Fibroblast of villous mesenchyme (primary cell): ENCODE data around the gene LRRC72. TPM values are rescaled to one million over a fixed set of nuclear protein-coding genes. Genes with fewer than 3 reads are reported as not detected.
A peak's percentile ranks its signal among the peaks of the same experiment; 100 is the strongest.

Experiments used
- DNase-seq: peaks from one replicate; pipeline ENCODE4 v3.0.0-alpha.2; 2010; ENCODE audit warnings: low read depth
- H3K4me3 ChIP-seq: 2 replicates; pipeline ENCODE4 v1.5.1; 2011; ENCODE audit warnings: low read depth, mild to moderate bottlenecking, low read length
- total RNA-seq: library from RNA; depleted of rRNA; stranded (reverse); fragments of >200 nt; gene quantifications from 2 replicates; pipeline ENCODE4 v1.2.3, GENCODE V29; 2012
- TF ChIP-seq, protein P1 (sequence below): IDR thresholded peaks from 2 replicates; pipeline ENCODE4 v1.5.1; 2012; ENCODE audit warnings: low read depth, mild to moderate bottlenecking, low read length; ENCODE audit not compliant: insufficient read depth

LRRC72 gene
- total RNA-seq, 1 donor = not detected

DNA sequence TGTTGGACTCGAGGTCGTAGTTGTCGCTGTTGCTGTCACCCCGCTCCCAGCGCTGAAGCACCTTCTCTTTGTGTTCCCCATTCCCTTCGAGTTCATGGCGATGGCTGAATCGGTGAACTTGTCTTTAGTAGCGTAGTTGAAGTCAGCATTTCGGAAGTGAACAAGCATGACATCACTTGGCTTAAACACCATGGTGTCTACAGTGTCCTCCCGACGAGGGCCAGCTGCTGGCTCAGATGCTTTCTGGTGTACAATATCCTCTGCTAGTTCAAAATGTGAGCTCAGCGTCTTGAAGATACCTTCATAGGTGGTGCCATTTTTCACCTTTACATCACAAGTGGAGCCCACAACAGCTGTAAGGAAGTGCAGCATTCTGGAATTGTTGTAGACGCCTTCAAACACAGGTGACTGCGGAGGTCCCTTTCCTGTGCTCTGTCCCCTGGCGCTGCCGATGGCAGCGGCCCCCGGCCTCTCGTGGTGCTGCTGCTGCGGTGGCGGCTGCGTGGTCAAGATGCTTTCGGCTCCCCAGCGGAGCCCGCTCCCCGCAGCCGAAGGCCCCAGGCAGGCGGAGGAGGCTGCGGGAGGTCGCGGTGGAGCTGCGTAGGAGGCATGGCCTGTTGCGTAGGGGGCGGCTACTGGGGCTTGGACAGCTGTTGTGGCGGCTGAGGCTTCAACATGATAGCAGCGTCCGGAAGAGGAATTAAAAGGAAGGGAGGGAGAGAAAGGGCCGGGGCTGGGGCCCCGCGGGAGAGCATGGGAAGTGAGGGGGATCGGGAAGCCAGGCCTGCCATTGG, 59.7 kb downstream of the LRRC72 start:
- no peak overlapping the region for H3K4me3 ChIP-seq
- DNase-seq = peak; percentile 12
- TF ChIP-seq, protein P1, sequence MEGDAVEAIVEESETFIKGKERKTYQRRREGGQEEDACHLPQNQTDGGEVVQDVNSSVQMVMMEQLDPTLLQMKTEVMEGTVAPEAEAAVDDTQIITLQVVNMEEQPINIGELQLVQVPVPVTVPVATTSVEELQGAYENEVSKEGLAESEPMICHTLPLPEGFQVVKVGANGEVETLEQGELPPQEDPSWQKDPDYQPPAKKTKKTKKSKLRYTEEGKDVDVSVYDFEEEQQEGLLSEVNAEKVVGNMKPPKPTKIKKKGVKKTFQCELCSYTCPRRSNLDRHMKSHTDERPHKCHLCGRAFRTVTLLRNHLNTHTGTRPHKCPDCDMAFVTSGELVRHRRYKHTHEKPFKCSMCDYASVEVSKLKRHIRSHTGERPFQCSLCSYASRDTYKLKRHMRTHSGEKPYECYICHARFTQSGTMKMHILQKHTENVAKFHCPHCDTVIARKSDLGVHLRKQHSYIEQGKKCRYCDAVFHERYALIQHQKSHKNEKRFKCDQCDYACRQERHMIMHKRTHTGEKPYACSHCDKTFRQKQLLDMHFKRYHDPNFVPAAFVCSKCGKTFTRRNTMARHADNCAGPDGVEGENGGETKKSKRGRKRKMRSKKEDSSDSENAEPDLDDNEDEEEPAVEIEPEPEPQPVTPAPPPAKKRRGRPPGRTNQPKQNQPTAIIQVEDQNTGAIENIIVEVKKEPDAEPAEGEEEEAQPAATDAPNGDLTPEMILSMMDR = no peak

DNA sequence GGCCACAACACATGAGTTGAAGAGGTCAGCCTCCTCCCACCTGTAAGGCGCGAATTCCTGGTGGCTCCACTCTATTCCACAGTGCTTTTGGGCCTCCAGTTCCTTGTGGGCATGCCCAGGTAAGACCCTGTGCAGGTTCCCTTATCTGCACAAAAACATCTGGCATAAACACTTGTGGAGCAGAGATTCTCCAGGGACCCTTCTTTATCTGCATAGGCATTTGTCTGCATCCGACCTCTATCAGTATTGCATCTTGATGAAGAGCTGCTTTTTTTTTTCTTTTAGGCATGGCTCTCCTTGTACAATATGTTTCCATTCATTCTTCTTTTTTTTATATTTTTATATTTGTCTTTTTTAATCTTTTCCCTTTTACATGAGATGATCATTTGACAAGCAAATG, 60.5 kb downstream of the LRRC72 start:
- TF ChIP-seq, protein P1 = no peak
- no peak overlapping the region for H3K4me3 ChIP-seq
- DNase-seq = no peak

DNA sequence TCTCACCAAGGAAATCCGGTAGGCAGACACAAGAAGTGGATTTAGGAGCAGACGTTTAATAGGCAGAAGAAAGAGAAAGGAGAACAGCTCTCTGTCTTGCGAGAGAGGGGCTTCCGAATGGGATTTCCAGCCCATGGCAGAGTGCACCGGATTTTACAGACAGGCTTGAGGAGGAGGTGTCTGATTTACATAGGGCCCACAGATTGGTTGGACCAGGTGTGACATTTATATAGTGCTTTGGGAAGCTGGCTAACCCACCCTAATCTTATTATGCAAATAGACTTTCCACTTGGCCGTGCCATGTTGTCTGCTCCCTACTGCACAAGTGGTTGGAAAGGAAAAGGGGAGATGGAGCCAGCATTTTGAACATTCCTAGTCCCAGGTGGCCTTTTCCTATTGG, 61.2 kb downstream of the LRRC72 start:
- DNase-seq = no peak
- TF ChIP-seq, protein P1 = no peak
- H3K4me3 ChIP-seq = no peak overlapping the region

DNA sequence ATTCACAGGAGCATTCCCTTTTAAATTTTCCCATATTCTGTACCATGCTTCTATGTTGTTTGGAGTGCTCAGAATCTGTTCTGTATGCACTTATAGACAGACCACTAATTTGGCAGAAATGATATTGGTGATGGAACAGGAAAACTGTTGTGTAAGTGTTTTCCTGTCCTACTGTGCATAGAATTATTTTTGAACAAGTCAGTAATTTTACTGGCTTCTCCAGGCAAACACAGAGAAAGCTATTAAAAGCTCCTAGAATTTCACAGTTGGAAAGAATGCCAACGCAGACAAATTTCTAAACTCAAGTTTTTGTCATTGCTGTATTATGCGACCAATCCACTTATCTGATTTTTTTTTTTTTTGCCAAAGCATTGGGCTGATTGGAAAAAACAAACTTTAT, 63.3 kb downstream of the LRRC72 start:
- no peak for DNase-seq
- TF ChIP-seq, protein P1 = no peak

DNA sequence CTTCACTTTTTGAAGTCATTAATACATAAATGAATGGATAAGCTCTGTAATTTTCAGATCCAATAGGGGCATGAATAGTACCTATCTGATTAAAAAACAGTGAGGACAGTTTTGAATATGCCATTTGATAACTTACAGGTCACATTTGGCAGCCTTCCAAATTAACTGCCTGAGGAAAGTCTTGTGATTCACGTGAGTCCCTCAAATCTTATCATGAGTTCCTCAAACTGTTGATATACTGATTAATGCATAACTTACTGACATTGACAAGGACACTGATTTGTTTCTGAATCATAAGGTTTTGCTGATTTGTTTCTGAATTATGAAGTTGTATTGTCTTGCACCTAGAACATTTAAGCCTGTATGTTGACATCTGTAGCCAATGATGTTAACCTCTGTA, 63.8 kb downstream of the LRRC72 start:
- no peak for DNase-seq
- H3K4me3 ChIP-seq = no peak overlapping the region
- TF ChIP-seq, protein P1 = no peak

More for the DNA sequence above, 63.3 kb downstream of the LRRC72 start:
- no peak overlapping the region for H3K4me3 ChIP-seq

DNA sequence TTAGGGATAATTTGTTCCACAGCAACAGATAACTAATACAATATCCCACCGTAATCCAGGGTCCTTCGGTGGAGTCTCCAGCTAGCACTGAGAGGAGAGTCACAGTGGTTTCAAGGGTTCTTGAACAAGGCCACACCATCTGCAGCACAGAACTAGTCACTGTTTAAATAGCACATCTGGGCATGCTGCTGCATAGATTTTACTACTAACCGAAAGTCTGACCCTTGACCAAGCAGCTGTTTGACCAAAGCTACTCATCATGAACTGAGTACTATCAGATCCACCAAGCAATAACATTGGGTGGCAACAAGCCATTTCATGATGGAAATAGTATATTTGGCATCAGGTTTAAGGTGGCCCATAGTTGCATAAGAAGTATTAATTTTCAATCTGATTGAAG, 65.8 kb downstream of the LRRC72 start:
- TF ChIP-seq, protein P1 = no peak
- H3K4me3 ChIP-seq = no peak overlapping the region
- DNase-seq = peak; percentile 56

DNA sequence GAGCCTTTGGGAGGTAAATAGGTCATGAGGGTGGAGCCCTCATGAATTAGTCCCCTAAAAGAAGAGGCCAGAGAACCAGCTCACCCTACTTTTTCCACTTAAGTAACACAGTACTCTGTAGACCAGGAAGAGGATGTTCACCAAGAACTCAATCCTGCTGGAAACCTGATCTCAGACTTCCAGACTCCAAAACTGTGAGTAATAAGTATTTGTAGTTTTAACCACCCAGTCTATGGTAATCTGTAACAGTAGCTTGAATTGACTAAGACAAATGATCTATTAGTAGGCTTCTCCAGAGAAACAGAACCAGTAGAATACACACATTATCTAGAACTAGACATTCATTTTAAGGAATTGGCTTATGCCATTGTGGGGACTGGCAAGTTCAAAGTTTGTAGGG, 67.4 kb downstream of the LRRC72 start:
- TF ChIP-seq, protein P1 = no peak
- no peak for DNase-seq
- no peak overlapping the region for H3K4me3 ChIP-seq
